Uterus (tissue), 2 donors: ENCODE results near the gene IRAK3.

Experiments
- POLR2A ChIP-seq, 2 donors: fragments of 450-650 bp; IDR thresholded peaks; one replicate each; pipeline ENCODE4 v1.6.1; 2016; ENCODE audit warnings: antibody characterized with exemption in 2 of 2, mild to moderate bottlenecking in 1 of 2, moderate library complexity in 1 of 2
- TF ChIP-seq, protein P1 (sequence below), 4 experiments: fragments of 200-600 bp in 2 of 4; fragments of 450-650 bp in 2 of 4; sonication (generic) in 2 of 4; IDR thresholded peaks; one replicate each; pipeline ENCODE4 v1.5.1; 2016 to 2019; ENCODE audit warnings: antibody characterized with exemption in 4 of 4, mild to moderate bottlenecking in 2 of 4, moderate library complexity in 1 of 4

DNA sequence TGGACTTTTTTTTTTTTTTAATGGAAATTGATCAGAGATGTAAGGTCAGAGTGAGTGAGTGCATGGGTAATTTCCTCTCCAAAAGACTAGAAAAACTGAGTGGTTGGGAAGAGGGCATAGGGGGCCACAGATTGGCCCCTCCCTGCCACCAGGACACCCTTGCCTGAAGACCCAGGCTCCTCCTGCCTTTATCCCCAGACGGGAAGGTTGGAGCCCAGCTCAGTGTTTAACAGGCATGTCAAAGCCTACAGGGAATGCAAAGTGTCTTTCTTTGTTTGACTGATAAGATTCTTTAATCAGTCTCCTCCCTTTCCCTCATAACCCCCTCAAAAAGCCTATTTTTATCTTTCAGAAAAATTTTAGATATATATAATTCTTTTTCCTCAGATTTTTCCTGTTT lies 50.3 kb downstream of the IRAK3 start:
- TF ChIP-seq, protein P1, sequence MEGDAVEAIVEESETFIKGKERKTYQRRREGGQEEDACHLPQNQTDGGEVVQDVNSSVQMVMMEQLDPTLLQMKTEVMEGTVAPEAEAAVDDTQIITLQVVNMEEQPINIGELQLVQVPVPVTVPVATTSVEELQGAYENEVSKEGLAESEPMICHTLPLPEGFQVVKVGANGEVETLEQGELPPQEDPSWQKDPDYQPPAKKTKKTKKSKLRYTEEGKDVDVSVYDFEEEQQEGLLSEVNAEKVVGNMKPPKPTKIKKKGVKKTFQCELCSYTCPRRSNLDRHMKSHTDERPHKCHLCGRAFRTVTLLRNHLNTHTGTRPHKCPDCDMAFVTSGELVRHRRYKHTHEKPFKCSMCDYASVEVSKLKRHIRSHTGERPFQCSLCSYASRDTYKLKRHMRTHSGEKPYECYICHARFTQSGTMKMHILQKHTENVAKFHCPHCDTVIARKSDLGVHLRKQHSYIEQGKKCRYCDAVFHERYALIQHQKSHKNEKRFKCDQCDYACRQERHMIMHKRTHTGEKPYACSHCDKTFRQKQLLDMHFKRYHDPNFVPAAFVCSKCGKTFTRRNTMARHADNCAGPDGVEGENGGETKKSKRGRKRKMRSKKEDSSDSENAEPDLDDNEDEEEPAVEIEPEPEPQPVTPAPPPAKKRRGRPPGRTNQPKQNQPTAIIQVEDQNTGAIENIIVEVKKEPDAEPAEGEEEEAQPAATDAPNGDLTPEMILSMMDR (IDR thresholded peaks at IDR 0.05), result no peak
- no peak for TF ChIP-seq POLR2A (IDR thresholded peaks at IDR 0.05)
